Stimulated activated CD4-positive, alpha-beta T cell treated with anti-CD3 and anti-CD28 coated beads, Interleukin-12 subunit alpha, Interleukin-12 subunit beta, amount 100 ng/mL, for 24 hours (primary cell): Measurements from ENCODE around the gene METTL23.
"Not testable (repeated sequence)": the region's sequence is repeated elsewhere in the genome, so short reads cannot be mapped to it uniquely, and the experiment has no call there.

Source experiments
- DNase-seq, 2 experiments: peaks; one replicate each; pipeline ENCODE4 v3.0.0-alpha.2; 2020; ENCODE audit warnings: low read depth in 2 of 2

METTL23 gene

GRCh38 chr17:76713765-76714164, 12.9 kb upstream of the METTL23 start:
- DNase-seq, result no peak

GRCh38 chr17:76714336-76714735, 12.3 kb upstream of the METTL23 start:
- DNase-seq, result no peak

- DNase-seq, result peak; percentile 52 to 81
Measured at GRCh38 chr17:76714822-76715495, 11.7 kb upstream of the METTL23 start.

- no peak for DNase-seq
Measured at GRCh38 chr17:76715496-76715830, 11.2 kb upstream of the METTL23 start.

GRCh38 chr17:76716146-76716838, 10.3 kb upstream of the METTL23 start:
- DNase-seq, result no peak

- no peak for DNase-seq
Measured at GRCh38 chr17:76716839-76717215, 9.8 kb upstream of the METTL23 start.

- no peak for DNase-seq
Measured at GRCh38 chr17:76718516-76718915, 8.1 kb upstream of the METTL23 start.

- DNase-seq, result no peak
Measured at GRCh38 chr17:76720211-76720610, 6.4 kb upstream of the METTL23 start.

- no peak for DNase-seq
Measured at GRCh38 chr17:76720941-76721340, 5.7 kb upstream of the METTL23 start.

- no peak for DNase-seq
Measured at GRCh38 chr17:76721463-76721862, 5.2 kb upstream of the METTL23 start.

GRCh38 chr17:76722279-76722678, 4.4 kb upstream of the METTL23 start:
- no peak for DNase-seq

GRCh38 chr17:76722977-76723376, 3.7 kb upstream of the METTL23 start:
- not testable (repeated sequence) for DNase-seq

- DNase-seq, result no peak
Measured at GRCh38 chr17:76723812-76724211, 2.8 kb upstream of the METTL23 start.

- peak; percentile 47 to 73 for DNase-seq
Measured at GRCh38 chr17:76725580-76726230, 934 bp upstream of the METTL23 start.

- DNase-seq, result peak; percentile 90 to 93
Measured at GRCh38 chr17:76726231-76726775, 336 bp upstream of the METTL23 start, which contains the start of gene JMJD6. Gene JMJD6 (minus strand): TSS chr17:76726606. CDS start chr17:76726475, 131 bp downstream.

GRCh38 chr17:76727745-76728456, 1.3 kb downstream of the METTL23 start:
- DNase-seq, result no peak

GRCh38 chr17:76731800-76732733, 5.4 kb downstream of the METTL23 start:
- DNase-seq, result not testable (repeated sequence)

GRCh38 chr17:76732734-76733617, 6.3 kb downstream of the METTL23 start:
- DNase-seq, result no peak

- DNase-seq, result no peak
Measured at GRCh38 chr17:76733618-76733957, 6.9 kb downstream of the METTL23 start.
